HG02938 (cell line): ENCODE measurements around the gene GRAMD1A.
"Not testable (repeated sequence)": the region's sequence is repeated elsewhere in the genome, so short reads cannot be mapped to it uniquely, and the experiment has no call there.

ENCODE experiments used
- ATAC-seq: cut with Tn5 transposase; IDR thresholded peaks from one replicate; pipeline ENCODE4 v1.9.1; 2021; ENCODE audit warnings: mild to moderate bottlenecking, moderate library complexity; ENCODE audit not compliant: unreplicated experiment

The GRAMD1A gene

GRCh38 chr19:35034588-35035382, 34.7 kb downstream of the GRAMD1A start:
- ATAC-seq: no peak

GRCh38 chr19:35037716-35038622, 37.8 kb downstream of the GRAMD1A start:
- ATAC-seq: no peak

GRCh38 chr19:35038623-35039512, 38.7 kb downstream of the GRAMD1A start:
- no peak for ATAC-seq

GRCh38 chr19:35039881-35040825, 40.0 kb downstream of the GRAMD1A start:
- ATAC-seq: no peak

GRCh38 chr19:35040826-35041547, 40.9 kb downstream of the GRAMD1A start:
- ATAC-seq: no peak

- no peak for ATAC-seq
Measured at GRCh38 chr19:35041548-35042055, 41.5 kb downstream of the GRAMD1A start, which contains the start of gene HPN. HPN (plus strand) TSS chr19:35041721; CDS start chr19:35042507, 786 bp downstream.

- no peak for ATAC-seq
Measured at GRCh38 chr19:35042056-35042730, 42.1 kb downstream of the GRAMD1A start.

- ATAC-seq: no peak
Measured at GRCh38 chr19:35042954-35043604, 43.0 kb downstream of the GRAMD1A start.

GRCh38 chr19:35043906-35044305, 43.8 kb downstream of the GRAMD1A start:
- ATAC-seq: no peak

GRCh38 chr19:35044317-35045117, 44.4 kb downstream of the GRAMD1A start:
- no peak for ATAC-seq

- no peak for ATAC-seq
Measured at GRCh38 chr19:35045667-35046300, 45.7 kb downstream of the GRAMD1A start.

GRCh38 chr19:35046461-35046860, 46.3 kb downstream of the GRAMD1A start:
- no peak for ATAC-seq

- no peak for ATAC-seq
Measured at GRCh38 chr19:35048911-35049411, 48.8 kb downstream of the GRAMD1A start.

- no peak for ATAC-seq
Measured at GRCh38 chr19:35049456-35049855, 49.3 kb downstream of the GRAMD1A start.

- not testable (repeated sequence) for ATAC-seq
Measured at GRCh38 chr19:35050662-35051061, 50.5 kb downstream of the GRAMD1A start.

GRCh38 chr19:35051268-35051667, 51.1 kb downstream of the GRAMD1A start:
- not testable (repeated sequence) for ATAC-seq
